Loucy (cell line): Measurements from ENCODE around the gene NSMCE1.
"Not testable (repeated sequence)": the region's sequence is repeated elsewhere in the genome, so short reads cannot be mapped to it uniquely, and the experiment has no call there.

Experiments
- H2AFZ ChIP-seq: fragments of 200-600 bp; sonication (generic); 2 replicates; pipeline ENCODE4 v1.6.0; 2016; ENCODE audit warnings: antibody characterized with exemption, mild to moderate bottlenecking, low read length, moderate library complexity
- H3F3A ChIP-seq: fragments of 200-600 bp; 2 replicates; pipeline ENCODE4 v1.6.0; 2016; ENCODE audit warnings: antibody characterized with exemption, low read depth, mild to moderate bottlenecking
- H3K27me3 ChIP-seq: fragments of 200-600 bp; sonication (generic); 2 replicates; pipeline ENCODE4 v1.6.1; 2014; ENCODE audit warnings: low read length, mild to moderate bottlenecking; ENCODE audit not compliant: insufficient read depth, poor library complexity, severe bottlenecking
- H3K36me3 ChIP-seq: fragments of 200-600 bp; sonication (generic); 2 replicates; pipeline ENCODE4 v1.6.1; 2016; ENCODE audit warnings: low read length; ENCODE audit not compliant: insufficient read depth
- H3K4me1 ChIP-seq: fragments of 200-600 bp; sonication (generic); 2 replicates; pipeline ENCODE4 v1.5.1; 2014; ENCODE audit warnings: low read length, mild to moderate bottlenecking; ENCODE audit not compliant: insufficient read depth, poor library complexity, severe bottlenecking
- H3K4me2 ChIP-seq: fragments of 200-600 bp; sonication (generic); 2 replicates; pipeline ENCODE4 v1.6.0; 2014; ENCODE audit warnings: antibody characterized with exemption, low read length, low read depth, mild to moderate bottlenecking; ENCODE audit not compliant: poor library complexity, severe bottlenecking
- H3K4me3 ChIP-seq: fragments of 200-600 bp; sonication (generic); 2 replicates; pipeline ENCODE4 v1.5.1; 2014; ENCODE audit warnings: low read length, mild to moderate bottlenecking, mixed read lengths; ENCODE audit not compliant: poor library complexity, severe bottlenecking
- H3K79me2 ChIP-seq: fragments of 200-600 bp; sonication (generic); 2 replicates; pipeline ENCODE4 v1.6.1; 2014; ENCODE audit warnings: low read length; ENCODE audit not compliant: insufficient read depth
- H3K9ac ChIP-seq: fragments of 200-600 bp; sonication (generic); 2 replicates; pipeline ENCODE4 v1.6.0; 2014; ENCODE audit warnings: mild to moderate bottlenecking, low read depth, low read length, moderate library complexity; ENCODE audit not compliant: poor library complexity, severe bottlenecking
- H3K9me2 ChIP-seq: fragments of 200-600 bp; sonication (generic); replicated peaks from 2 replicates; pipeline ENCODE4 v1.6.1; 2016; ENCODE audit warnings: low read depth, low read length, mixed read lengths
- H3K9me3 ChIP-seq: fragments of 200-600 bp; sonication (generic); 2 replicates; pipeline ENCODE4 v1.6.1; 2014; ENCODE audit warnings: mild to moderate bottlenecking, antibody characterized with exemption, low read length, low read depth; ENCODE audit not compliant: insufficient read depth
- H4K20me1 ChIP-seq: fragments of 200-600 bp; sonication (generic); 2 replicates; pipeline ENCODE4 v1.6.0; 2014; ENCODE audit warnings: antibody characterized with exemption, low read length, mild to moderate bottlenecking; ENCODE audit not compliant: insufficient read depth, poor library complexity, severe bottlenecking
- CTCF ChIP-seq: fragments of 200-600 bp; sonication (generic); conservative IDR thresholded peaks from 2 replicates; pipeline ENCODE4 v1.5.1; 2014; ENCODE audit warnings: mild to moderate bottlenecking, antibody characterized with exemption, low read length
- EZH2phosphoT487 ChIP-seq: fragments of 200-600 bp; IDR thresholded peaks from 2 replicates; pipeline ENCODE4 v1.6.1; 2018; ENCODE audit warnings: antibody characterized with exemption, mild to moderate bottlenecking, moderate library complexity, borderline replicate concordance

Gene NSMCE1

DNA sequence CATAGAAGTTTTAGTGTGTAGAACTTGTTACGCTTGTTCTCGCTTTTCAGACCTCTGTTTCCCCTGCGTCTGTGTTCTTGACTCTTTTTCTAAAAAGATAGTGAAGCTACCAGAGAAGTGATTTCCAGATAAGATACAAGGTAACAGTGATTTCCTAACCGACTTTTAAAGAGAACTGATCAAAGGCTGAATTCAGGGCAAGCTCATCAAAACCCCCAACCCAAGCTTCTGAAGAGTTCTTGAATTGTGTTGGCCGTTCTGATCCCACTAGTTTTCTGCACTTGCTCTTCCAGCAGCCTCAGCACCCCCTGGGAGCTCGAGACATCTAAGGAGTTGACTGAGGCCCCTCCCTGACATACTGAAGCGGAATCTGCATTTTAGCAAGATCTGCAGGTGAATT, 12.7 kb upstream of the NSMCE1 start:
- Histone ChIP-seq H3K4me1 (peaks cover 4% of the 10 kb centered on the region), H3K36me3 (no peaks in the 10 kb centered on the region), H4K20me1 (no peaks in the 10 kb centered on the region), H3K9ac (no peak overlapping the region), H3K4me2 (no peak overlapping the region), H2AFZ (no peak overlapping the region; the same call in 1 of the 2 replicates), H3K27me3 (no peaks in the 10 kb centered on the region), H3F3A (no peaks in the 10 kb centered on the region), H3K9me3 (no peaks in the 10 kb centered on the region), H3K4me3 (no peak overlapping the region), H3K79me2 (no peaks in the 10 kb centered on the region), H3K9me2 (no peaks in the 10 kb centered on the region)
- no peak for TF ChIP-seq CTCF
- no peak for TF ChIP-seq EZH2phosphoT487

- no peaks in the 10 kb centered on the region for H4K20me1 ChIP-seq
- no peaks in the 10 kb centered on the region for H3K79me2 ChIP-seq
- no peak overlapping the region for H3K4me2 ChIP-seq
- no peak overlapping the region for H2AFZ ChIP-seq
- no peaks in the 10 kb centered on the region for H3K36me3 ChIP-seq
- H3K9ac ChIP-seq, result no peak overlapping the region
- H3K4me3 ChIP-seq, result no peak overlapping the region
- no peaks in the 10 kb centered on the region for H3K27me3 ChIP-seq
- peaks cover 6% of the 10 kb centered on the region for H3K4me1 ChIP-seq
- H3F3A ChIP-seq, result no peaks in the 10 kb centered on the region
- H3K9me2 ChIP-seq, result no peaks in the 10 kb centered on the region
- no peaks in the 10 kb centered on the region for H3K9me3 ChIP-seq
- TF ChIP-seq EZH2phosphoT487 (no peak), CTCF (no peak)
Measured at GRCh38 chr16:27275394-27275793, 6.8 kb upstream of the NSMCE1 start.

DNA sequence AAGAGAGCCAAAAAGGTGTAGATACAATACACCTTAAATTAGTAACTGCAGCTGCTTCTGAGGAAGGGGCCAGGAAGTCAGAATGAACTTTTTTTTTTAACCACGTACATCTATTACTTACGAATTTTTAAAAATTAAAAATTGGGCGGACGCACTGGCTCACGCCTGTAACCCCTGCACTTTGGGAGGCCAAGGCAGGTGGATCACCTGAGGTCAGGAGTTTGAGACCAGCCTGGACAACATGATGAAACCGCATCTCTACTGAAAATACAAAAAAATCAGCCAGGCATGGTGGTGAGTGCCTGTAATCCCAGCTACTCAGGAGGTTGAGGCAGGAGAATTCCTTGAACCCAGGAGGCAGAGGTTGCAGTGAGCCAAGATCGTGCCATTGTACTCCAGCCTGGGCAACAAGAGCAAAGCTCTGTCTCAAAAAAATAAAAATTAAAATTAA, 5.9 kb upstream of the NSMCE1 start:
- H3K79me2 ChIP-seq, H3K27me3 ChIP-seq, H3K36me3 ChIP-seq, H3K9me3 ChIP-seq, H2AFZ ChIP-seq, H4K20me1 ChIP-seq, H3K4me2 ChIP-seq, H3K9me2 ChIP-seq, H3K9ac ChIP-seq, H3F3A ChIP-seq, H3K4me3 ChIP-seq: not testable (repeated sequence)
- peaks cover 13% of the 10 kb centered on the region for H3K4me1 ChIP-seq

DNA sequence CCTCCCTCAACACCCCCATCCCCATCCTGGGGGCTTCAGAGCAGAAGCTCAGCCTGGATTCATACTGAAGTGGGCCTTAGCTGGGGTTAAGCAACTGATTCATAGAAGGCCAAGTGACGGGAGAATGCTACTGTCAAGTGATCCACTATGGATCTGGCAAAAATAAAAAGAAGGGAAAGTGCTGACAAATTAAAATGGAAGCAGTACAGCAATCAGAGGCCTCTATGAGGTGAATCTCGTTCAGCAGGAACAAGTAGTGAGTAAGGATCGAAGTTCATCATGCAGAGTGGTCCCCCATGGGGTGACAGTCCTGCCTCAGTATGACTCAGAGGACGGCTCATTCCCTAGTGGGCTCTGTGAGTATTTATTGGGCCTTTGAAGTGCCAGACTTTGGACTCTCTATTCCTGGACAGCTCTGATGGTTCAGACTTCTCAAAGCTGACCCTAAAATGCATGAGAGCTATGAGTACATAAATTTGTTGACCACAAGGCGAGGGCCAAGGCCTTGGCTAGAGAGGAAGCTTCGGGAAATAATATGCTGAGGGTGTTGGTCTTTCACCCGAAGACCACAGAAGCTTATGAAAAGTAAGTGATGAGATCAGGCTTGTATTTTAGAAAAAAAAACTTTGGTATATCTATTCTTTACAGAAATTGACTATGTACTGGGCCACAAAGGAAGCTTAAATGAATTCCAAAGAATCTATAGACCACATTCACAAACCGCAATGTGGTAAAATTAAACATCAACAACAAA, 5.3 kb upstream of the NSMCE1 start:
- Histone ChIP-seq H4K20me1 (no peaks in the 10 kb centered on the region), H3K9me3 (no peaks in the 10 kb centered on the region), H3K27me3 (no peaks in the 10 kb centered on the region), H3K4me3 (no peak overlapping the region), H2AFZ (no peak overlapping the region), H3F3A (no peaks in the 10 kb centered on the region), H3K9ac (no peak overlapping the region), H3K79me2 (peaks cover 10% of the 10 kb centered on the region; the same call in 1 of the 2 replicates), H3K4me1 (peaks cover 19% of the 10 kb centered on the region), H3K36me3 (no peaks in the 10 kb centered on the region), H3K4me2 (no peak overlapping the region), H3K9me2 (no peaks in the 10 kb centered on the region)
- no peak for TF ChIP-seq EZH2phosphoT487
- TF ChIP-seq CTCF, result no peak
